Activated gamma-delta T cell (primary cell): ENCODE data around the gene SPHK2.
"Not testable (repeated sequence)": the region's sequence is repeated elsewhere in the genome, so short reads cannot be mapped to it uniquely, and the experiment has no call there.

Source experiments
- DNase-seq: peaks from one replicate; lab custom pipeline; 2025; lab: John Stamatoyannopoulos, UW

SPHK2 gene

DNA sequence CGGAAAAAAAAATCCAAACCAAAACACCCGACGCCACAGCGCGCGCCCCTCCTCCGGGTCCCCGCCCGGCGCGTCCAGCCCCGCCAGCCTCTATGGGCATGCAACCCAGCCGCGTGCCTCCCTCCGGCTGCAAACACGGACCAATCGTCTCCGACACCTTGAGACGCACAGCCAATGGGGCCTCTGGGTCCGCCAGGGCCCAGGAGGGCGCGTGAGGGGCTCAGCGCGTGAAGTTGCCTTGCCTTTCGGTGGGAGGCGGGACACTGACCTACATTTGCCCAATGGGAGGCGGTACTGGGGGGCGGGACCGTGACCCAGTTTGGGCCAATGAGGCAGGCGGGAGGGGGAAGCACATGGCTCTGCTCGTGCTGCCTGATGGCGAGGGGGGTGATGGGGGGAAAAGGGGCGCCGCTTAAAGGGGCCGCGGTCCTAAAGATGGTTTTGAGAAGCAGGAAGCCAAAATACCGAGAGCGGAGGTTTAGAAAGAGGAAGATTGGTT is 18.2 kb downstream of the SPHK2 start:
- peak; percentile 98 for DNase-seq

DNA sequence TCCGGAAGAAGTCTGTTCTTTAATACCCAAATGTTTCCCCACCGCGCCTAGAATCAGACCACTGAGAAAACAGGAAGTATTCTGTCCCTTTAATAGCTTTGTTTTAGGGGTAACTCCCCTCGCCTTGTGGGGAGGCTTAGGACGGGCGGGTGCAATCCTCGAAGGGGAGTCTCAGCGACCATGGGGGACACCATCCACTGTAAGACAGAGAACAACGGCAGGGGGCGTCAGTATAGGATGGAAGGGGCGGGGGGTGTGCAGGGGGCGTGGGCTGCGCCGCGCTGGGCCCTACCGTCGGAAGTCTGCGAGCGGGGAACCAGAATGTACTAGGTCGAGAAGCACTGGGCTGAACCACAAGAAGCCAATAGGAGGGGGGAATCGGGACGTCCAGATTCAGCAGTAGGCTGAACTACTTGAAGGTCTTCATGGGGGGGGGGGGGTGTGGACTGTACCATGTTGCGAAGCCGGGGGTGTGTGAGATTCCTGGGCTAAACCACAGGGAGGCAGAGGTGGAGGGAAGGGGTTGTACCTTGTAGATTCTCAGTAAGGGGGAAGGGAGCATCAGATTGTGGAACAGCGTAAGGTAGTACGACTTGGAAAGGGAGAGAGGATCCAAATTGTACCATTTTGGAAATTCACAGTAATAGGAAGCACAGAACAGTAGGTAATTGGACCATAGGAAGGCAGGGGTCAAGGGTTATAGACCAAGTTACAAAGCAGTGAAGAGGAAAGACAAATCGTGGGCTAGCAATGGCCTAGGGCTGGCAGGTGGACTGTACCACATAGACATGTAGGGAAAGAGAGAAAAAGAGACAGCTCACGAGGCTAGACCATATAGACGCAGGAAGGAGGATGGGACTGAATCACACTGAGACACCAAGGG is 18.9 kb downstream of the SPHK2 start:
- peak; percentile 67 for DNase-seq

DNA sequence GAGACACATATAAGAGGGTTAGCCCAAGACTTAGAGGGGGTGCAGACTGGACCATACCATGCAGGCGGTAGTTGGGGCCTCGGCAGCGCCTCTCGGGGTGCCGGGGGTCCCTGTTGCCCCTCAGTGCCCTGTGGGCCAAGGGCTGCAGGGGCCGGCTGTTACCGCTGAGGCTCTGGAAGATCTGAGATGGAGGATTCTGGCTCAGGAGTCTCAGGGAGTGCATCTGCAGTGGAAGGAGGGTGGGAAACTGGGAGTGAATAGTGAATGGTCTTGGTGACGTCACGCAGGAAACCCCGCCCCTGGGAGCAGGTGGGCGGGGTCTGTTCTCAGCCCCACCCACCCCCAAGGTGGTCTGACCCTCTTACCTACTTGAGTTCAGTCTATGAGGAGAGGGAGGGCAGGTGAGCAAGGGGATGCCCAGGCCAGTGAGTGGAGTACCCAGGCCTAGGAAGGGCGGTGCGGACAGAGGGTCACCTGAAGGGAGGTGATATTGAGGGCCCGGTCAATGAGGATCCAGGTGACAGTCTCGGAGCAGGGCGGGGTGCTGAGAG is 19.6 kb downstream of the SPHK2 start:
- DNase-seq: no peak

DNA sequence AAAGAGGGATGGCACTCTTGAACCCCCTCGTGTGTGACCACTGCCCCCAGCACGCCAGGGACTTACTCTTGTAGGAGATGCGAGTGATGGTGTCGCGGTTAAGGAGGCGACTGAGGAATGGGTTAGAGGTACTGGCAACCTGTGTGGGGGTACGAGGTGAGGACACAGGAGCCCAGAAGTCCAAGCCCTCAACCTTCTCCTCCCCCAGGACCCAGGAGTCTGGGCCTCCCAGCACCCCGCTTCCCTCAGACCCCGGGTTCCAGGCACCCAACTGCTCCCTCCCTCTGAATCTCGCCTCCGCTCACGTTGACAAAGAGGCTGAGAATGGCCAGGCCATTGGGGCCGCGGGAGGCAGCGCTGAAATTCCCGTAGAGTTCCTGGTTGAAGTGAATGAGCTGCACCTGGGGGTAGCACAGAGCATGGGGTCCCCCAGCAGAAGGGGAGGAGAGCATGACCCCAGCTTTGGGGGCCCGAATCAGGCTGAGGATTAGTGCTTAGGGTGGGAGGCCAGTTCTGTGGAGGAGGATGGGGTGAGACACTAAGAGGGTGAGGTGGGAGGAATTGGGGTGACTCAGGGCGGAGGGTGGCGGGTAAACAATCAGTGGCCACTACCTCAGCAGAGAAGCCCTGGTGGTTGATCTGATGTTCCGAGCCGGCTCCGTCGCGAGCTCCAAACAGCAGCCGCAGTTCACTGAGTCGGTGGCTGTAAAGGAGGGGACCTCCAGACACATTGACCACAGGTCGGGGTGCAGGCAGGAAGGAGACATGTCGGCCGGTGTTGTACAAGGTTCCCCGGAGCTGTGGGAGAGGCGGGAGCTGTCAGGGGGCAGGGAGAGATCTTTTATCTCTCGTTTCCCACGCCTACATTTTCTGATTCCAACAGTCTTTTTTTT is 20.4 kb downstream of the SPHK2 start:
- DNase-seq: no peak

DNA sequence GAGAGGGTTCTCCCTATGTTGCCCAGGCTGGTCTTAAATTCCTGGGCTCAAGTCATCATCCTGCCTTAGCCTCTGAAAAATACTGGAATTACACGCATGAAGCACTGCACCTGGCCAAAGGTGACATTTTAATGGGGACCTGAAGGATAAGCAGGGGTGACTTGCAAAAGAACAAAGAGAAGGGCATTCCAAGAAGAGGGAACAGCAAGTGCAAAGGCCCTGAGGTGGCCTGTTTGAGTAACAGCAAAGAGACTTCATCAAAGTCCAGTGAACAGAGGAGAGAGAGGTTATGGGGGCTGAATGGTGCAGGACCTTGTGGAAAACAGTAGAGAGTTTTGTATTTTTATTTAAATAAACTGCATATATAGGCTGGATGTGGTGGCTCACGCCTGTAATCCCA is 22.5 kb downstream of the SPHK2 start:
- DNase-seq: no peak

DNA sequence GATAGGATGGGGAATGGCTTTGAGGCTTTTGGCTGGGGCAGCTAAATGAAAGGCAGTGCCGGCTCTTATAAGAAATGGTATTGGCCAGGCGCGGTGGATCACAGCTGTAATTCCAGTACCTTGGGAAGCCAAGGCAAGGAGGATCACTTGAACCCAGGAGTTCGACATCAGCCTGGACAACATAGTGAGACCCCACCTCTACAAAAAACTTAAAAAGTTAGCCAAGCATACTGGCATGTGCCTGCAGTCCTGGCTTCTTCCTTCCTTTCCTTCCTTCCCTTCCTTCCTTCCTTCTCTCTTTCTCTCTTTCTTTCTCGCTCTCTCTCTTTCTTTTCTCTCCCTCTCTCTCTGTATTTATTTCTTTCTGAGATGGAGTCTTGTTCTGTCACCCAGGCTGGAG is 23.6 kb downstream of the SPHK2 start:
- no peak for DNase-seq

DNA sequence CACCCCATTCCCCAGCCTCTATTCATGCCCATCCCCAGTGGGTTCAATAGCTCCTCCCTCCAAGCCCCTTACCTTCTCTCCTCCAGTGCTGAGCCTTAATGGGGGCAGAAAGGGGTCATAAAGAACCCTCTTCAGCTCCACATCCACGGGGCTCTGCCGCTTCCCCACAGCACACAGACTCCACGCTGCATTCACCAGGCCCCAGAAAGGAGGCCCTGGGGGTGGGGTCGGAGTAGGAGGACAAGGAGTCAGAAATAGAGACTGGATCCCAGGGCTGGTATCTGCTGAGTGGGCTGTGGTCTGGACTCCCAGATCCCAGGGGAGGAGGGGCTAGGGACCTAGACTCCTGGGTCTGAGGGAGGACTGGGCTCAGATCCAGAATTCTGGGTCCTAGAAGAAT is 25.0 kb downstream of the SPHK2 start:
- DNase-seq: no peak

DNA sequence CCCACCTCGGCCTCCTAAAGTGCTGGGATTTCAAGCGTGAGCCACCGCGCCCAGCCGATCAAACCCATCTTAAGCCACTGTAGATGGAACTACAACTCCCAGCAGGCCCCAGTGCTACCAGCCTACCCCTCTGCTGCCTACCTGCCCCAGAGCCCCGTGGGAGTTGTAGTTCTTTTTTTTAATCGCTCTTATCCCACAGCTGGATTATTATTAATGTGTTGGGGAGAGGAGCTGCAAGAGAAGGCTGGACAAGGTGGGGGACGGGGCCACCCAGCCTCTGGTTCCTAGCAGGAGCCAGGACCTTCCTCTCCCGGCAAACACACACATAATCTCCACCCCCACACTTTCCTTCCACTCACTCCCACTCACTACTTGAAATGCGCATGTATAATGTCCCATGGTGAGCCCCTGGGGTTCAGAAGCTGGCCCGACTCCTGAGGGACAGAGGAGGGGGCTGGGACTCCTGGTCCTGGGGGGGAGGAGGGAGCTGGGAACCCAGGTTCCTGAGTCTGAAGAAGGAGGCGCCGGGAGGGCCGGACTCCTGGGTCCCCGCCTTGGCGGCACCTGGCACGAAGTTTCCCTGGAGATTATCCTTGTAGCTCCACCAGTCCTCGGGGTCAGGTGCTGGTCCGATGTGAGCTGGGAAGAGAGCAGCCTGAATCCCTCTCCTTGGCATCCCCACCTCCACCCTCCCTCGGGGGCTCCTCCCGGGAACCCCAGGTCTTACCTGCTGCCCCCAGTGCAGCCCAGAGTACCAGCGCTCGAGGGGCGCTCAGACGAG is 25.7 kb downstream of the SPHK2 start:
- no peak for DNase-seq

DNA sequence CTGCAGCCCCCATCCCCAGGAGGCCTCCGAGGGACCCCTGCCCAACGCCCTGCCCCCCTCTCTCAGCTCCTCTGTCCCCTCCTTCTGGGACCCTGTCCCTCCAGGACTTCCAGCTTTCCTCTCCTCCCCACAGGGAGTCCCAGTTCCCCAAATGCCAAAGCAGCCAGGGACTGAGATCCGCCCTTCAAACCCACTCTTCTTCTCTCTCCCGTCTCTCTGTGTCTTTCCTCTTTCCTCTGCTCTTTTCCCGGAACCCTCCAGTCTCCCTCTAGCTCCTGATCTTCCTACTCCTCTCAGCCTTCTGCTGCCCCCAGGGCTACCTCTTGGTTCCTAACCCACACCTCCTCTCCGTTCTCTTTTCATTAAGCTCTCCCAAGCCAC is 26.3 kb downstream of the SPHK2 start:
- DNase-seq: no peak

DNA sequence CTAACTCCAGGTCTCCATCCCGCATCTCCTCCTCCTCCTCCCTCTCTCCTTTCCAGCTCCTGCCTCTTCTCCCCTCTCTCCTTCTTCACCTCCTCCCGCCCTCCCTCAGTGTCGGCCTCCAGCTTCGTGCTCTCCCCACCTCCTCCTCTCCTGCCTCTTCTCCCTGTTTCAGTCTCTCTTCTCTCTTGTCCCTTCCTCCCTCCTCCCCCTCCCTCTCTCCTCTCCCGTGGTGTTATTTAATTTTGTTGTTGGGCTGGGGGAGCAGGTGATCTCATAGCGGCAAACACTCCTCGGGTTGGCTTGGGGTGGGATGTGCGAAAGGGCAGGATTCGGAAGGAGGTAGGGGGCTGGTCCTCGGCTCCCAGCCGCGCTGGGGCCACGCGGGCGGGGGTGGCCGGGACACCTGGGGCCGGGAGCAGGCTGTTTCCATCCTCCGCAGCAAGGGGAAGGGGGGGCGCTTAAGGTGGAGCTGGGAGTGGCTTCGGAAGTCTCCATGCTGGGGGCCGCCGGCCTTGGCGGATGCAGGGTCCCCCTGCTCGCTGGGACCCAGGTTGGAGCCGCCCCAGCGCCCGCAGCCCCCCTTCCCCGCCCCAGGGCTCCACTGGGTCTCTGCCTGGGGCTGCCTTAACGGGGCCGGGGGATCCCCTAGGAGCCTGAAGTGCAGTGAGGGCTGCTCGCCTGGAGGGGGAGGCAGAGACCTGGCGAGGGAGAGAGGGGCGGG is 26.9 kb downstream of the SPHK2 start, which contains the start of gene CA11:
Gene CA11 (minus strand): TSS at position 187 of the 721 bp plus-strand sequence. CDS start 555 bp downstream, outside the sequence.
- peak; percentile 72 for DNase-seq

DNA sequence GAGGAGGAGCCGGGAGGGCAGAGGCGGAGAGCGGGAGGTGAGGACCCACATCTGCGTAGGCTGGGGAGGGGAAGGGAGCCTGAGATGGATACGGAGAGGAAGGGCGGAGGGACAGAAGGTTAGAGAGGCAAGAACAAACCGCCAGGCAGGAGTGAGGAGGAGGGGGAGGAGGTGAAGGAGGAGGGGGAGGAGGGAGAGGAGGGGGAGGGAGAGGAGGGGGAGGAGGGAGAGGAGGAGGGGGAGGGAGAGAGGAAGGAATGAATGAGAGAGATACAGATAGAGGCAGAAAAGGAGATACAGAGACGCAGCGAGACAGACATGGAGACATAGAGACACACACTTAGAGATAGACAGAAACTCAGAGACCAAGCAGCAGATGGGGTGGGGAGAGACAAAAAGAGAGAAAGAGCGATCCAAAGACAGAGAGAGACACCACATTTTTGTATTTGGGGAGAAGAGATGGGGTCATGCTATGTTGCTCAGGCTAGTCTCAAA is 27.5 kb downstream of the SPHK2 start:
- no peak for DNase-seq

DNA sequence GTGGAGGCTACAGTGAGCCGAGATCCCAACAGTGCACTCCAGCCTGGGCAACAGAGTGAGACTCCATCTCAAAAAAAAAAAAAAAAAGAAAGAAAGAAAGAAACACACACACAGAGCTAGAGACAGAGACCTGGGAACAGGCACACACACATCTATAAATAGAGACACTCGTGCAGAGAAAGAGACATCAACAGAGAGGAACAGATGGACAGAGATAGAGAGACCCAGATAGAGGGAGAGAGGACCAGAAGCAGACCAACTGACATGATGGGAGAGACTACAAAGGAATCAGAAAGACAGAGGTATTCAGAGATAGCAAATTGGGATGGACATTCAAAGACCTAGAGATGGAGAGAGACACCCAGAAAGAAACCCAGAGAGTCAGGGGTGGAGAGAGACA is 28.8 kb downstream of the SPHK2 start:
- DNase-seq: no peak

DNA sequence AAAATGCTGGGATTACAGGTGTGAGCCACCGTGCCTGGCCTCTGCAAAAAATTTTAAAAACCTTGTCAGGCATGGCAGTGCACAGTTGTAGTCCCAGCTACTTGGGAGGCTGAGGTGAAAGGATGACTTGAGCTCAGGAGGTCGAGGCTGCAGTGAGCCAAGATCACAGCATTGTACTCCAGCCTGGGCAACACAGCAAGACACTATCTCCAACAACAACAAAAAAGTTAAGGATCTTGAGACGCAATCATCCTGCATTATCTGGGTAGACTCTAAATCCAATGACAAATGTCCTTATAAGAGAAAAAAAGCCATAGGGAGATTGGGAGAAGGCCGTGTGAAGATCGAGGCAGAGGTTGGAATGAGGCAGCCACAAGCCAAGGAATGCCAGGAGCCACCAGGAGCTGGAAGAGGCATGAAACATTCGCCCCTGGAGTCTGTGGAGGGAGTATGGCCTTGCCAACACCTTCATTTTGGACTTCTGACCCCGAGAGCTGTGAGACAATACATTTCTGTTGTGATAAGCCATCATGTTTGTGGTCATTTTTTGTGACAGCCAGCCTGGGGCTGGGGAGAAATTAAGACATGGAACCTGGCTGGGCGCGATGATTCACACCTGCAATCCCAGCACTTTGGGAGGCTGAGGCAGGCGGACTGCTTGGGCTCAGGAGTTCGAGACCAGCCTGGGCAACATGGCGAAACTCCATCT is 31.8 kb downstream of the SPHK2 start:
- no peak for DNase-seq

DNA sequence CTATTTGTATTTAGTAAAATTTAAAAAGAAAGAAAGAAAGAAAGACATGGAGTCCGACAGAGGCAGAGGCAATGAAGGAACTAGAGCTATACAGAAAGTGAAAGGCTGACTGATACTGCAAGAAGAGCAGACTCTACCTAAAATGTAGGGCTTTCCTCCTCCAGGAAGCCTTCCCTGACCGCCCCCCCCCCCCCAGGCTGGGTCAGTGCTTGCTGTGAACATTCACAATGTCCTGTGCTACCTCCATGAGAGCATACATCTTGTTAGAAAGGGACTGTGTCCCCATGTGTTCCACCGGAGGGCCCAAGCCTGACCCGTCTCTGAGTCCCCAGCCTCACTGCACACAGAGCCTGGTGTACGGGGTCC is 32.4 kb downstream of the SPHK2 start:
- no peak for DNase-seq

DNA sequence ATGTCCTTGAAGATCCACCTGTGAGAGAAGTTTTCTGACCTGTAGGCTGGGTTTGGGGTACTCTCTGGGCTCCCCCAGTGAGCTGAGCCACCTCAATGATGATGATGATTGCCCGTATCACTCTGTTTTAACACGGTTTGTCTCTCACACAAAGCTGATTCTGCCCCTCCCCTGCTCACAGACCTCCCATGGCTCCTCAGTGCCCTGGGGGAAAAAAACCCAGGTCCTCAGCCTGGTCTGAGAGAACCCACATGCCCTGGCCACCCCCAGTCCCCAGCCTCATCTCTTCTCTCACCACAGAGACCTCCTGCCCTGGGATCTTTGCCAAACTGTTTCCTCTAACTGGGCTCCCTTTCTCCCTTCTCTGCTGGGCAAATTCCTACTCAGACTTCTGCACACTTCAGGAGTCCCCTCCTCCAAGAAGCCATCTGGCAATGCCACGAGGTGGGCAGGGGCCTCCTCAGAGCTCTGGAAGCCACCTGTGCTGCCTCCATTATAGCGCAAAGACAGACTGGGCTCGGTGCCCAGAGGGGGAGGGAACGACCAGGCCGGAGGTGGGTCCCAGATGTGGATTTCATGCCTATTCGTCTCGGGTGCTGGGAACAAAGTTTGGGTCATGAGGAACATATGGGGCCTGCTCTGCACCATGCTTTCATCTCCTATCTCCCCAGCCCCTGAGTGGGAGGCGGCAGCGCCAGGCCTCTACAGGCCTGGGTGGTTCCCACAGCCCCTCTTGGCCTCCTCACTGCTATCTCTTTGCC is 35.2 kb downstream of the SPHK2 start:
- DNase-seq: no peak

DNA sequence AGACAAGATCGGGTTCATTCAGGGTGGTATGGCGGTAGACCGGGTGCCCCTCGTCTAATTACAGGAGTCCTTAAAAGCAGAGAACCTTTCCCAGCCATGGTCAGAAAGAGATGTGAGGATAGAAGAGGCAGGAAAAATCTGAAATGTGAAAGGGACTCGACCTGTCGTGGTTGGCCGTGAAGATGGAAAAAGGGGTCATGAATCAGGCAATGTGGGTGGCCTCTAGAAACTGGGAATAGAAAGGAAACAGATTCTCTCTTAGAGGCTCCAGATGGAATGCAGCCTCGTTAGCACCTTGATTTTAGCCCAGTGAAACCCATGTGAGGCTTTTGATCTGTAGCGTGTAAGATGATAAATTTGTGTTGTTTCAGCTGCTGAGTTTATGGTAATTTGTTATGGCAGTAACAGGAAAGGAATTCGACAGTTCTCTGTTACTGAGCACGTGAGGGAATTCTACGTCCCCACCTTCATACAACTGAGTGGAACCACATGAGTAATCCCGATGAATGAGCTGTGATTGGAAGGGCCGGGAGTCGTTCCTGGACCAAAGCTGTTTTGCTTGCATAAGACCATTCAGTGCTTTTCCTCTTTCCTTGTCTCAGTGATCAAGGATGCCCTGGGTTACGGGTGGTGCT is 37.7 kb downstream of the SPHK2 start:
- no peak for DNase-seq

DNA sequence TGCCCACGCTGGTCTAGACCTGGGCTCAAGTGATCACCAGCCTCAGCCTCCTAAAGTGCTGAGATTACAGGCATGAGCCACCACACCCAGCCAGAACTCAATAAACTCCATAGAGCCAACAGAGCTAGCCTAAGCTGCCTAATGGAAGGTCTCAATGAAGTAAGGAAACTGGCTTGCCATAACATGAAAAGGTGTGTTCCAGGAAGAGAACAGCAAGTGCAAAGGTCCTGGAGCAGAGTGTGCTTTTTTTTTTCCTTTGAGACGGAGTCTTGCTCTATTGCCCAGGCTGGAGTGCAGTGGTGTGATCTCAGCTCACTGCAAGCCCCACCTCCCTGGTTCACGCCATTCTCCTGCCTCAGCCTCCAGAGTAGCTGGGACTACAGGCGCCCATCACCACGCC is 38.5 kb downstream of the SPHK2 start:
- DNase-seq: not testable (repeated sequence)

DNA sequence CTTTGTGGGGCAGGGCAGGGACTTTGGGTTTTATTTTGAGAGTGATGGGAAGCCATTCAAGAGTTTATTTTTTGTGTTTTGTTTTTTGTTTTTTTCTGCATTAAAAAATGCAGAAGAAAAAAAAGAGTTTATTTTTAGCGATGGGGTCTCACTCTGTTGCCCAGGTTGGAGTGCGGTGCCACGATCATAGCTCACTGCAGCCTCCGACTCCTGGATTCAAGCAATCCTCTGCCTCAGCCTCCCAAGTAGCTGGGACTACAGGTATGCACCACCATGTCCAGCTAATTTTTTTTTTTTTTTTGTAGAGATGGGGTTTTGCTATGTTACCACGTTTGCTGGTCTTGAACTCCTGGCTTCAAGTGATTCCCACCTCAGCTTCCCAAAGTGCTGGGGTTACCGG is 39.2 kb downstream of the SPHK2 start:
- DNase-seq: no peak

DNA sequence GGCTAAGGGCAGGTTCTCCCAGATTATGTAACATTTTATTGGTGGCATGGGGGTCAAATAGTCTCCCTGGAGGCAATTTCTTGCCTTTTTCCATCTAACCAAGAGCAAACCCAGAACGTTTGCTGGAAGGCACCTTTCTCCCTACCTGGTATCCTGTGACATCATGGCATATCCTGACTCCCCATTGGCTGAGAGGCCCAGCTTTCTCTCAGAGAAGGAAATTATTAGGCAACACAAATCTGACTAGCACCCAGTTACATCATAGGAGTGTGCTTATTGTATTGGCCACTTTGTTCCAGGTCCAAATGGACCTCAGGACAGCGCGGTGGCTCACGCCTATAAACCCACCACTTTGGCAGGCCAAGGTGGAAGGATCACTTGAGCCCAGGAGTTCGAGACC is 40.5 kb downstream of the SPHK2 start:
- no peak for DNase-seq
